HG02571 (cell line): Measurements from ENCODE around the gene IMP3.

Source experiments
- ATAC-seq: cut with Tn5 transposase; IDR thresholded peaks from one replicate; pipeline ENCODE4 v1.9.1; 2021; ENCODE audit warnings: mild to moderate bottlenecking, moderate library complexity; ENCODE audit not compliant: unreplicated experiment

IMP3 gene

DNA sequence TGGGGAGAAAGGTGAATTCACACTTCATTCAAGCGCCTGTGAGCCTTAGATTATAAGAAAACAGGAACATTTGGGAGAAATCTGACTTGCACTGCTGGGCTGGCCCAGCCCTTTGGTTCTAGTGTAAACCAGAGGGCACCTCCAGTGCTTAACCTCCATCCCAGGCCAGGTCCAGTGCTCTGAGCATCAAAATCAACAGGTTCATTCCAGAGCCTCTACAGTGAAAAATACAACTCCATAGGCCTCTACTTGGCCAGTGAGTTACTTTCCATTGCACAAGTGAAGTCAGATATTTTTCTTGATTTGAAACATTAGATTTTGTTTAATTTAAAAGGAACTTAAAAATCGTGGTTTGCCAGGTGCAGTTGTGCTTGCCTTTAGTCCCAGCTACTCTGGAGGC, 17.5 kb downstream of the IMP3 start:
- ATAC-seq, result no peak

DNA sequence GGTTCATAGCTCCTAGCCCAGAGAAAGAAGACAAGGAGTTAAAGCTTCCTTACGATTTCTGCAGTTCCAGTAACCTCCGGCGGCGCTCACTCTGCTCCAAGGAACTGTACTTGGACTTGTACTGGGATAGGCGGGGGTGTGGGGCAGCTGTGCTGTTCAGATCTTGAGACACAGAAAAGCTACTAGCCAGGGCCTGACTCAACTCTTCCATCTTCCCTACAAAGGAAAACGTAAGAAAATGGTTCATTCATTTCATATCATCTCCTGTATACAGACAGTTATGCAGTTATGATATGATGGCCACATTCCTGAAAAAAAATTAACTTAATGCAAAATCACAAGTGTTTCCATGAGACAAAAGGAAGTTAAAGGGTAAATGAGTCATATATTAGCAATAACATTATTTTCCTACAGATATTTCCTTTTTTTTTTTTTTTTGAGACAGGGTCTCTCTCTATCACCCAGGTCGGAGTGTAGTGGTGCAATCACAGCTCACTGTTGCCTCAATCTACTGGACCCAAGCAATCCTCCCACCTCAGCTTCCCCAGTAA, 19.1 kb downstream of the IMP3 start:
- no peak for ATAC-seq

DNA sequence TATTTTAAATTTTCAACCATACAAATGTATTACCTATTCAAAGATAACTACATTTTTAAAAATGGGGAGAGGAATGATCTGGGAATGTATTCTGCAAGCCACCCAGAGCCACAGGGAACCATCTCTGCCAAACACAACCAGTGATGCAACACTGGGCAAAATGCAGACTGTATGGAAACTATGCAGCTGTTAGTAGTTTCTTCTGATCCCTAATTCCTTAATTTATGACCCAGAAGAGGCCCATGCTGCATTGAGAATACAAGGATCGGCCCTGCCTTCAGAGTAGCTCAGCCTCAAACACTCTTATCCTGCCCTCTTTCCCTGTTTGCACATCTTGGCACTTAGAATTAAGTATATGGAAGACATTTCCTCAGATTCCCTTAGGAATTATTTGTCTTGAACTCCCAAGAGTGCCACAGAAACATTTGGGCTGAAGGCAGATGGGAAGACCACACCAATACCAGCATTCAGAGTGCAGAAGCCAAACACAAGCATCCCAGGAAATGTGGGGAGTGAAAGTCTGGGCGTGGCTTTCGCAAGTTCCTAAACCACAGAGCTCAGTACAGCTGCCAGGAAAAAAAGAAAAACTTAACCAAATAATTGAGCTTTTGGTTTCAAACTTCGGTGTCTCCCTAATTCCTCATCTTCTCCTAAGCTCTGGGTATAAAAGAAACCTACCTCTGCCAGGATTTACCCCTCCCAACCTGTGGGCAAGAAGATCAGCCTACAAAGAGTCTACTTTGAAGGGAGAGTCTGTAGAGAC, 19.8 kb downstream of the IMP3 start:
- ATAC-seq, result no peak

DNA sequence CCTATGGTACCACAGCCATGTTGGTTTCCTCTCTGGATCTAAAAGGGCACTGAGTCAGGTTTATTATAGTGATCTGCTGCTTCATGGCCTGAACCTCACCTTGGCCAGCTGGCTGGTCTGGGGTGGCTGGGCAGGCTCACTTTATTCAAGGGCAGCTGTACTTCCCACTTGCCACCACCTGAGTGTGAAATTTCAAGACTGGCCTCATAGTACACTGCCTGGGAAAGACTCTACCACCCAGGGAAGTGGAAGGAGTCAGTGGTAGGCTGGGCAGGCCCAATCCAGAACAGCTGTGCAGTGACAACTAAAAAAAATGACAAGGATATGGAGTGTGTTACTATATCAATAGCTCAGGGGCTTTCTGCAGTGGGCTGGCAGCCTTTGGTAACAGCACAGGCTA, 23.3 kb downstream of the IMP3 start:
- ATAC-seq, result no peak

DNA sequence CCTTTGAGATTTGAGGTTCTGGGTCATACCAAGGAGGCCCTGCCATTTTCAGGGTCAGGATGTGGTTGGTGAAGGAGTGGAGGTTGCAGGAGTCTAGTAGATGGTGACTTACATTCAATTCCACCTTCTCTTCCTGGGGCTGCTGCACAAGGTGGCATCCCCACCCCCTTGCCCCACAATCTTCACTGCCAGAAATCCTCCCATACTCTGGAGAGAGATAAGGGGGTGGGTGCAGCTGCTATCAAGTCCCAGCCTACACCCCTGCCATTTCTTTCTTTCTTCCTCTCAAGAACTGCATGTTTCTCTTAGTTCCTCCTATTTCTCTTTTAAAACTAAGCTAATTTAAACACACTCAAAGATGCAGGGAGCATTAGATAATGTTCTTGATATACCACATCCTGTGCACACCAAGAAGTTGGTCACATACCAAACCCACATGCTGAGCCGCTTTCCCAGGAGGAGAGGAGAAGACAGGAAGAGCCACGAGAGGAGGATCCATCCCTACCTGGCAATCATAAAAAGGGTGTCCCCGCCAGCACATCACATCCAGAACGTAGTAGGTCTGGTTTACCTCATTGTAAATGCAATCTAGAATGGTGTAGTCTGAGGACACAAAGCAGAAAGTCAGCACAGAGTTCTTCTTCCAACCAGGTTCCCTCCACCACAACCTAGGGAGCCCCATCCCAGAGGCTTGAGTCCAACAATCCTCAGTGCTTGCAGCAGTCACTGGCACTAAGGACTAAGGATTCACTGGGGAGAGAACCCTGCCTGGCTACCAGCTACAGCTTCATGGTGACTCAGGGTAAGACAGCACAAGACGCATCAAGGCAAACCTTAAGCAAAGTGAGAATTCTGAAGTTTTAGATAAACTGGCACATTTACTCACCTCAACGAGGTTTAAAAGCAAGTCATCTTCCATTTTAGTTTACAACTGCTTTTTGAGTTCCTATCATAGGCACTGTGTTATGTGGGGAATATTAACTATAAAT, 33.0 kb downstream of the IMP3 start:
- no peak for ATAC-seq

DNA sequence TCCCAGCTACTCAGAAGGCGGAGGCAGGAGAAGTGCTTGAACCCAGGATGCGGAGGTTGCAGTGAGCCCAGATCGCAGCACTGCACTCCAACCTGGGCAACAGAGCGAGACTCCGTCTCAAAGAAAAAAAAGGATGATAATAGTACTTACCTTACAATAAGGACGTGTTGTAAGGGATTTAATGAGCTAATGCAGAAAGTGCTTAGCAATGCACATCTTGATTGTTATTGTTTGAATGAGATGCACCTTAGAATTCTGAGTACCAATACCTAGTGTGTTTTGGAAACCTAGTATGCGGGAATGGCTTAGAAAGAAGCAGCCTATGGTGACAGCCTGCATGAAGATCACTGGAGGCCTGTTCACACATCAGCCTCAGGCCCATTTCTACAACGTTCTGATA, 34.0 kb downstream of the IMP3 start:
- ATAC-seq, result no peak

DNA sequence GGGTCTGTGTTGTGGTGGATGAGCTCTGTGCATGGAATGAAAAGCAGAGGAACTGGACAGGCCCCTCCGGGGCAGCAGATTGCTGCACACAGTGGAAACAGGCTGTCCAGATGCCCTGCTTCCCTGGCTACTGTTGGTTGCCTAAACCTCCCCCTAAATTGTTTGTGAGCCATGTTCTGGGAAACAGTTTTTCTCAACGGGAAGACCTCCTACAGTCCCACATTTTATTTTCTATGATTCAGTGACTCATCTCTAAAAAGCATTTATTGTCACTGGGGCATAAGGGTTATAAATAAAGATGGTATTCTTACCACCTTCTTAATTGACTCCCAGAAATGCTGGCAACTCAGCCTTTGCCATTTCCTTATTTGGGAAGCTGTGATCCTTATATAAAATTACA, 40.6 kb downstream of the IMP3 start:
- ATAC-seq, result no peak

DNA sequence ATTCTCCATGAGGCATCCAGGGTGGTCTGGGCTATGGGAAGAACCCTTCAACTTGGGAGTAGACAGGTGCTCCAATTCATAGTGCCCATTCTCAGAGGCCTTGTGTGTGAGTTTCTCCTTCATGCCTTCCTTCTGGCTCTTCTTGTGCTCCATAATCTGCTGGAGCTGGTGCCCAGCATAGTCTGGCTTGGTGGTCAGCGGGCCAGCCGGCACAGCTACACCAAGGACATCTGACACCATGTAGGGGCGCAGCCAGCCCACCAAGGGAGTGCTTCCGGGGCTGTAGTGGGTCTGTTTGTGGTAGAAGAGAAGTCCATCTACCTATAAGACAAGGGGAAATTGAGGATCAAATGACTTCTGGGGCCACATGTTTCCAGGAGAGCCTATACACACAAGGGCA, 41.7 kb downstream of the IMP3 start:
- no peak for ATAC-seq

DNA sequence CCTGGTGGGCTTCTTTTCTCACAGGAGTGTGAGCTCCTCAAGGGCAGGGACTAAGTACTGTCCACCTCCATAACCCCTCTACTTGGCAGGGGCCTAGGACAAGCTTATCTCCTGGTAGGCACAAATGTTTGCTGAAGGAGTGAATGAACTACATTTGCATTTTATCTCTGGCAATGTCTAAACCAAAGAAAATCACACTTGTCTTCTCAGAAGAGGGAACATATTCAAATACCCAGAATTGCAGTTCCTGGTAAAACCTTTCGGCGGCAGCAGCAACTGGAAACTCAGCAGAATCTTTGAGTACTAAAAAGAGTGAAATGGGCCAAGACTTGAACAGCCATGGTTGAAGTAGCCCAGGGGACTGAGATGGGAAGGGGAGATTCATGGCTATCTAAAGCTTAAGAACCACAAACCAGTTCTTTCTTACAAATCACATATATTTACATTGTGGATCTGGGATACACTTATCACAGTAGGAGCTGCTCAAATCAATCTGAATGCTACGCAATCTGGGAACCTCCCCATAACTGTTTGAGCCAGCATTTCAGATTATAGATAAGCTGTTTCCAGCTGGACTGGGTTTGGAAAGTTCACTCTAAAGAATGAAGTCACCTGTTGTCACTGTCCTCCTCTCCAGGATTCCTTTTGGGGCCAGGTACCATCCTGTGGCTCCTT, 42.2 kb downstream of the IMP3 start:
- no peak for ATAC-seq

DNA sequence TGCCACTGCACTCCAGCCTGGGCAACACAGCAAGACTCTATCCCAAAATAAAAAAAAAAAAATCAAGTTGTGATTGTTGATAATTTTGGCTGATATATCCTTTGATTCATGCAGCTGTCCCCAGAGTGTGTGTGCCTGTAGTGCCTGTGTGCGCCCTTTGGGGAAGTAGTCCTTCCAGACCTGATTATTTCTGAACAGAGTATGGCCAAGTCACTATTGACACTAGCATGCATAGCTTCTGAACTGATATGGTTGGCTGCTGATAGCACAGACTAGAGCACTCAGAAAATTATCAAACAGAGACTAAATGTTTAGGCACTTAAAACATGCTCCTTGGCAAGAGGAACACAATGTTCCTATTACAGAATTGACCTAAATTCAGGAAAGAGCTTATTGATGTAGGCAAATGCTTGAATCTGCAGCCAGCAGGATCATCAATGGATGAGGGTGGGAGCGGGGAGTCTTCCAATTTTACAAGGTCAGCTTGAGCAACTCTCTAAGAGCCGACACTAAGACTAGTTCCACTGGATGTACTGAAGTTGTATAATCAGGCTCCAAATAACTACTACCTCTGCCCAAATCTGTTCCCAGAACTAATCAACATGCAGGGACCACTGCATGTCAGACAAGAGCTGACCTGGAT, 43.2 kb downstream of the IMP3 start:
- ATAC-seq, result no peak

DNA sequence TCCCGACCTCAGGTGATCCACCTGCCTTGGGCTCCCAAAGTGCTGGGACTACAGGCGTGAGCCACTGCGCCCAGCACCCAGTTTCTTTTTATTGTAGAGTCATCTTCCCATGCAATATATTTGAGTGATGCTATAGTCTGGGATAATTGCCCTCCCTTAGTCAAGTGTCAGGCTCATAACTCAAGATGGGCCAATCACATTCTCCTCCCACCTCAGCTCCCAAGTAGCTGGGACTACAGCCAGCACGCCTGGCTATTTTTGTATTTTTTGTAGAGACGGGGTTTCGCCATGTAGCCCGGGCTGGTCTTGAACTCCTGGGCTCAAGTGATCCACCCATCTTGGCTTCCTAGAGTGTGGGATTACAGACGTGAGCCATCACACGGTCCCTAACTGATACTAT, 45.7 kb downstream of the IMP3 start:
- no peak for ATAC-seq

DNA sequence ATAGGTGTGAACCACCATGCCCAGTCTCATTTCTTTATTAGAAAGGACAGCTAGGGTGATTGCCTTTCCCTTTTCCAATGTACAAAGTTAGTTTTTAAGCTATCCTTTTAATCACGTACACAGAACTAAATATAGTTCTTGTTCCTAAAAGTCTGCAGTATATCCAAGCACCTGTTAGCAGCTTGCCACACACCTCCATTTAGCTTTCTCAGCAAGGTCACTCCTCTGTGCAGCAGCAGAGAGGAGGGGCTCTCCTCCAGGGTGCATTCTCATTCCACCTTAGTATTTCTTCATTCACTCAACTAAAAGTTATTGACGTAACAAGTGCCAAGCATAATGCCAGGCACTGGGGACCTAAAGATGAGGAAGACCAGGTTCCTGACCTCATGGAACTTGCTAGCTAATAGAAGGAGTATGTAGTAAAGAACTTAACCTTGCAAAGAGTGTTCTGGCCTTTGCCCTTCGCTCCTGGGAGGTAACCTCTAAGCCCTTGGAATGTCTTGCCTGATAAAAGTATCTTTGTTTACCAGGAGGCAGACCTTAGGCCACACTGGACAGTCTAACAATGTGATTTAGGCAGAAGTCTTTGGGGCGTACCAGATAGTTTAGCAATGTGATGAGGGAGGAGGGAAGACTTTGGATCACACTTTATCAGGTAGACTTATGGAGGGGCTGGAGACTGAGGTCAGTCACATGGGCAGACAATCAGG, 48.2 kb downstream of the IMP3 start:
- no peak for ATAC-seq

DNA sequence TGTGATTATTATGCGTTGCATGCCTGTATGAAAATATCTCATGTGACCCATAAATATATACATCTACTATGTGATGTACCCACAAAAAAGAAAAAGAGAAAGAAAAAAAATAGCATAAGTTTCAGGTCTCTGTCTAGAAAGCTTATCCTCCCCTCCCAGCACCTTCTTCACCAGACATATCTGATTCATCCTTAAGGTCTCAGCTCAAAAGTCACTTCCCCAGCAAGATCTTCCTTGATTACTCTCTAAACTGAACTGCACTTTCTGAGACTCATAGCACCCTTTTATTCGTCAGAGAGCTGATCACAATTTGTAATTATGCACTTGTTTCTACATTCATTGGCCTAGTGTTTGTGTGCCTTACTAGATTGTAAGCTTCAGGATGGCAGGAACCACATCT, 49.8 kb downstream of the IMP3 start:
- no peak for ATAC-seq
